ENCODE measurements around the gene ABLIM2. TPM values are rescaled to one million over a fixed set of nuclear protein-coding genes. Genes with fewer than 3 reads are reported as not detected.

The ABLIM2 gene
- total and polyA plus RNA-seq, 2 of the 8 experiments (the other 6 are each of a cell fraction or from before 2014, with no cell fraction given): 2.8 to 3.0 TPM

GRCh38 chr4:7929118-7929951, 229.3 kb downstream of the ABLIM2 start:
- Histone ChIP-seq H2BK20ac (ENCODE audit: low read length) (no peak overlapping the region; the same call in 1 of the 2 replicates), H3K4me3 (ENCODE audit: extremely low read depth in 1 of 4, insufficient read depth in 2 of 4, low read depth in 3 of 4, low read length in 4 of 4) (no peak overlapping the region), H4K5ac (ENCODE audit: insufficient read length, low read depth, low read length) (no peak overlapping the region), H3K9me3 (ENCODE audit: insufficient read depth in 2 of 2, low read depth in 1 of 2, low read length in 1 of 2) (no peaks in the 10 kb centered on the region), H3K79me2 (ENCODE audit: control insufficient read depth in 1 of 2, insufficient read depth in 2 of 2, low read length in 2 of 2) (peaks cover 4 to 71% of the 10 kb centered on the region in 2 experiments; a peak in 3 of 4 replicates), H3K4ac (replicated peaks; ENCODE audit: insufficient read length, low read depth, low read length) (no peak overlapping the region), H3K27ac (ENCODE audit: low read depth, low read length) (no peak overlapping the region), H2AFZ (ENCODE audit: low read length) (no peak overlapping the region), H3K56ac (replicated peaks; ENCODE audit: insufficient read length, low read depth, low read length) (no peak overlapping the region), H2BK15ac (ENCODE audit: low read length) (0 out of 2 replicates have a peak overlapping the region, but pooled peaks have one; percentile 19), H4K8ac (ENCODE audit: extremely low read depth, insufficient read depth, low read length) (no peak overlapping the region), H2BK12ac (ENCODE audit: low read depth, low read length) (peak overlapping the region; percentile 77; the same call in 1 of the 2 replicates), H3K18ac (ENCODE audit: extremely low read depth, low read length) (peak overlapping the region; percentile 4; the same call in 1 of the 2 replicates), H3K9ac (replicated peaks in 1 of 4; ENCODE audit: extremely low read depth in 1 of 4, low read depth in 3 of 4, low read length in 3 of 4) (no peak overlapping the region), H3K23ac (ENCODE audit: insufficient read length) (no peak overlapping the region), H3K36me3 (ENCODE audit: control insufficient read depth in 2 of 4, insufficient read depth in 4 of 4, low read length in 3 of 4) (no peaks in the 10 kb centered on the region), H3K27me3 (replicated peaks in 1 of 4; ENCODE audit: control insufficient read depth in 3 of 4, extremely low read depth in 1 of 4, insufficient read depth in 3 of 4, low read length in 3 of 4) (no peaks in the 10 kb centered on the region), H4K20me1 (replicated peaks in 1 of 2; ENCODE audit: control insufficient read depth in 1 of 2, insufficient read depth in 2 of 2, low read length in 2 of 2) (peaks cover 2% of the 10 kb centered on the region in 2 experiments), H2BK5ac (ENCODE audit: low read depth, low read length) (peak overlapping the region; percentile 48; the same call in 1 of the 2 replicates), H4K91ac (replicated peaks; ENCODE audit: insufficient read length, low read length) (no peak overlapping the region), H3K79me1 (ENCODE audit: low read depth, low read length) (peaks cover 10% of the 10 kb centered on the region), H3K14ac (ENCODE audit: insufficient read length) (no peak overlapping the region), H2BK120ac (replicated peaks; ENCODE audit: low read depth, low read length) (no peak overlapping the region), H2AK5ac (ENCODE audit: low read depth, low read length) (no peak overlapping the region; the same call in 1 of the 2 replicates), H3K23me2 (ENCODE audit: low read depth, low read length) (no peaks in the 10 kb centered on the region), H3K4me1 (replicated peaks in 1 of 4; ENCODE audit: control insufficient read depth in 3 of 4, insufficient read depth in 4 of 4, low read length in 3 of 4) (peaks cover 6 to 12% (median 10%) of the 10 kb centered on the region in 4 experiments; a peak in 6 of 7 replicates), H3K4me2 (ENCODE audit: insufficient read depth in 1 of 2, low read depth in 2 of 2, low read length in 2 of 2) (peak overlapping the region; percentile 35 to 47)
- ChIA-PET POLR2A (ENCODE audit: partially characterized antibody) (interaction anchor here (0.5 to 2.1 kb wide), 9 partner anchors 9 to 569 kb away, joined by 3 to 10 read pairs (median 3); partner anchors contain the start of gene AFAP1), CTCF (ENCODE audit: partially characterized antibody) (interaction anchor here (0.6 to 5.5 kb wide), 23 partner anchors 8 to 168 kb away, joined by 3 to 49 read pairs (median 4); partner anchors contain the start of gene AFAP1)
- DNase-seq (ENCODE audit: low read depth in 1 of 2, low spot score in 2 of 2) (peak in 1 of 2 experiments; percentile 25), FAIRE-seq (no peak)
- WGBS, 2 experiments (ENCODE audit: extremely low coverage in 1 of 2, insufficient coverage in 1 of 2, insufficient read length in 1 of 2, insufficient replicate concordance in 2 of 2, low coverage in 1 of 2, low lambda C conversion rate in 2 of 2, missing lambda C conversion rate in 1 of 2): 26% methylated on average over 7 of the region's 7 CpGs; no CpG with 5 or more reads in 1 of the 2 experiments
- TF ChIP-seq BRCA1 (IDR thresholded peaks at IDR 0.05; ENCODE audit: low read depth, low read length): no peak
- no peak for TF ChIP-seq GTF2F1 (IDR thresholded peaks at IDR 0.05; ENCODE audit: borderline replicate concordance, low read depth, low read length)
- TF ChIP-seq TBP (IDR thresholded peaks at IDR 0.05; ENCODE audit: low read depth, low read length): no peak
- TF ChIP-seq, protein P1, sequence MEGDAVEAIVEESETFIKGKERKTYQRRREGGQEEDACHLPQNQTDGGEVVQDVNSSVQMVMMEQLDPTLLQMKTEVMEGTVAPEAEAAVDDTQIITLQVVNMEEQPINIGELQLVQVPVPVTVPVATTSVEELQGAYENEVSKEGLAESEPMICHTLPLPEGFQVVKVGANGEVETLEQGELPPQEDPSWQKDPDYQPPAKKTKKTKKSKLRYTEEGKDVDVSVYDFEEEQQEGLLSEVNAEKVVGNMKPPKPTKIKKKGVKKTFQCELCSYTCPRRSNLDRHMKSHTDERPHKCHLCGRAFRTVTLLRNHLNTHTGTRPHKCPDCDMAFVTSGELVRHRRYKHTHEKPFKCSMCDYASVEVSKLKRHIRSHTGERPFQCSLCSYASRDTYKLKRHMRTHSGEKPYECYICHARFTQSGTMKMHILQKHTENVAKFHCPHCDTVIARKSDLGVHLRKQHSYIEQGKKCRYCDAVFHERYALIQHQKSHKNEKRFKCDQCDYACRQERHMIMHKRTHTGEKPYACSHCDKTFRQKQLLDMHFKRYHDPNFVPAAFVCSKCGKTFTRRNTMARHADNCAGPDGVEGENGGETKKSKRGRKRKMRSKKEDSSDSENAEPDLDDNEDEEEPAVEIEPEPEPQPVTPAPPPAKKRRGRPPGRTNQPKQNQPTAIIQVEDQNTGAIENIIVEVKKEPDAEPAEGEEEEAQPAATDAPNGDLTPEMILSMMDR (IDR thresholded peaks at IDR 0.05; ENCODE audit: control extremely low read depth in 1 of 3, insufficient read depth in 1 of 3, low read depth in 1 of 3, low read length in 3 of 3): peak in 2 of 3 experiments; percentile 30 to 39; a peak in 2 of 4 replicates
- peak; percentile 53 to 65 for TF ChIP-seq RAD21 (IDR thresholded peaks at IDR 0.05 in 1 of 2, conservative IDR thresholded peaks at IDR 0.05 in 1 of 2; ENCODE audit: low read depth in 2 of 2, low read length in 2 of 2)
- no peak for TF ChIP-seq SRF (IDR thresholded peaks at IDR 0.05; ENCODE audit: low read depth, low read length)
- TF ChIP-seq CTBP2 (IDR thresholded peaks at IDR 0.05; ENCODE audit: borderline replicate concordance, insufficient read depth, insufficient read length, low read length): no peak
- TF ChIP-seq CREB1 (IDR thresholded peaks at IDR 0.05): no peak

Data from H1 (cell line).